GF-D8 (cell line): ENCODE data around the gene TESMIN.

ENCODE experiments used
- DNase-seq: peaks from one replicate; lab custom pipeline; 2025; lab: John Stamatoyannopoulos, UW

The TESMIN gene

GRCh38 chr11:68751331-68751856 lies at the start of gene TESMIN:
TESMIN (minus strand) TSS chr11:68751520; CDS start chr11:68750660, 860 bp downstream.
- DNase-seq, result peak; percentile 59

GRCh38 chr11:68798221-68798813 lies 47.0 kb upstream of the TESMIN start:
- DNase-seq, result no peak

- no peak for DNase-seq
These were observed 45.5 kb upstream of the TESMIN start for GRCh38 chr11:68796801-68797200.

- DNase-seq, result no peak
These were observed 41.2 kb upstream of the TESMIN start for GRCh38 chr11:68792400-68792966.

GRCh38 chr11:68784653-68785052 lies 33.3 kb upstream of the TESMIN start:
- no peak for DNase-seq

GRCh38 chr11:68783216-68783821 lies 32.0 kb upstream of the TESMIN start:
- DNase-seq, result no peak

- no peak for DNase-seq
These were observed 31.4 kb upstream of the TESMIN start for GRCh38 chr11:68782711-68783110.

GRCh38 chr11:68780829-68781228 lies 29.5 kb upstream of the TESMIN start:
- no peak for DNase-seq

- no peak for DNase-seq
These were observed 26.9 kb upstream of the TESMIN start for GRCh38 chr11:68778205-68778604.

- no peak for DNase-seq
These were observed 25.3 kb upstream of the TESMIN start for GRCh38 chr11:68776442-68777235.

- DNase-seq, result no peak
These were observed 24.6 kb upstream of the TESMIN start for GRCh38 chr11:68775951-68776388.

GRCh38 chr11:68774194-68774585 lies 22.9 kb upstream of the TESMIN start:
- no peak for DNase-seq

- no peak for DNase-seq
These were observed 22.3 kb upstream of the TESMIN start for GRCh38 chr11:68773521-68774193.

GRCh38 chr11:68772936-68773335 lies 21.6 kb upstream of the TESMIN start:
- no peak for DNase-seq

- no peak for DNase-seq
These were observed 19.5 kb upstream of the TESMIN start for GRCh38 chr11:68770781-68771180.

- no peak for DNase-seq
These were observed 16.4 kb upstream of the TESMIN start for GRCh38 chr11:68767672-68768071.

- DNase-seq, result no peak
These were observed 15.5 kb upstream of the TESMIN start for GRCh38 chr11:68766786-68767185.

GRCh38 chr11:68764746-68765145 lies 13.4 kb upstream of the TESMIN start:
- DNase-seq, result no peak

GRCh38 chr11:68763926-68764657 lies 12.8 kb upstream of the TESMIN start:
- DNase-seq, result no peak

- DNase-seq, result no peak
These were observed 11.9 kb upstream of the TESMIN start for GRCh38 chr11:68763181-68763721.

GRCh38 chr11:68762481-68762880 lies 11.2 kb upstream of the TESMIN start:
- no peak for DNase-seq
